HG03135 (cell line): ENCODE results near the gene CYTH3.
"Not testable (repeated sequence)": the region's sequence is repeated elsewhere in the genome, so short reads cannot be mapped to it uniquely, and the experiment has no call there.

ENCODE experiments used
- ATAC-seq: cut with Tn5 transposase; IDR thresholded peaks from one replicate; pipeline ENCODE4 v1.9.1; 2021; ENCODE audit warnings: mild to moderate bottlenecking, moderate library complexity; ENCODE audit not compliant: unreplicated experiment

CYTH3 gene, protein sequence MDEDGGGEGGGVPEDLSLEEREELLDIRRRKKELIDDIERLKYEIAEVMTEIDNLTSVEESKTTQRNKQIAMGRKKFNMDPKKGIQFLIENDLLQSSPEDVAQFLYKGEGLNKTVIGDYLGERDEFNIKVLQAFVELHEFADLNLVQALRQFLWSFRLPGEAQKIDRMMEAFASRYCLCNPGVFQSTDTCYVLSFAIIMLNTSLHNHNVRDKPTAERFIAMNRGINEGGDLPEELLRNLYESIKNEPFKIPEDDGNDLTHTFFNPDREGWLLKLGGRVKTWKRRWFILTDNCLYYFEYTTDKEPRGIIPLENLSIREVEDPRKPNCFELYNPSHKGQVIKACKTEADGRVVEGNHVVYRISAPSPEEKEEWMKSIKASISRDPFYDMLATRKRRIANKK

GRCh38 chr7:6272481-6273323 is at the start of gene CYTH3:
CYTH3 (minus strand) TSS chr7:6272624; CDS start chr7:6272507, 117 bp downstream.
- ATAC-seq, result peak; percentile 82

DNA sequence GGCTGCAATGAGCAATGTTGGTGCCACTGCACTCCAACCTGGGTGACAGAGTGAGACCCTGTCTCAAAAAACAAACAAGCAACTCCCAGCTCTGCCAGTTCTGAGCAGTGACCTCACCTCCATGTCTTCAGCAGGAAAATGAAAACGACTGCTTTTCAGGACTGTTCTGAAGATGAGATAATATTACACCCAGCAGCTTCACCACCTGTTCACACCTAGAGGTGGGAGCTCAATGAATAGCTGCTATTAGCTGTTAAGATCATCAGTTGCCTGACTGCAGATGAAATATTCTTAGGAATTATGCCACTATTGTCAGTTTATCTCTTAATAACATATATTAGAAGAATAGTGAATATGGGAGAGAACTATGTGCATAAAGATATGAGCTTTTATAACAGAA is 48.4 kb upstream of the CYTH3 start:
- ATAC-seq, result no peak

- no peak for ATAC-seq
Measured at GRCh38 chr7:6317797-6318438, 45.5 kb upstream of the CYTH3 start.

DNA sequence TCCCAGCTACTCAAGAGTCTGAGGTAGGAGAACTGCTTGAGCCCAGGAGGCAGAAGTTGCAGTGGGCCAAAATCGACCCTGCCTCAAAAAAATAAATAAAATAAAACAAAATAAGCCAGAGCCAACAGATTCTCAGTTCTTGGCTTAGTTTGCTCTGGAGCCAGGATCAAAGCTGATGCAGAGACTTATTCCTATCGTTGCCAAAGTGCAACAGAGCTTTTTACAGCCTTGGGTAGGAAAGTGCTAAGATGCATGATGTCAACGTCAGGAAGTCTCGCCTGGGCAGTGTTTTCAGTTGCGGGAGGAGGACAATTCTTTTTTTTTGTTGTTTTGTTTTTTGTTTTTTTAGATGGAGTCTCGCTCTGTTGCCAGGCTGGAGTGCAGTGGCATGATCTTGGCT is 43.8 kb upstream of the CYTH3 start:
- ATAC-seq, result no peak

- ATAC-seq, result no peak
Measured at GRCh38 chr7:6315746-6316145, 43.3 kb upstream of the CYTH3 start.

DNA sequence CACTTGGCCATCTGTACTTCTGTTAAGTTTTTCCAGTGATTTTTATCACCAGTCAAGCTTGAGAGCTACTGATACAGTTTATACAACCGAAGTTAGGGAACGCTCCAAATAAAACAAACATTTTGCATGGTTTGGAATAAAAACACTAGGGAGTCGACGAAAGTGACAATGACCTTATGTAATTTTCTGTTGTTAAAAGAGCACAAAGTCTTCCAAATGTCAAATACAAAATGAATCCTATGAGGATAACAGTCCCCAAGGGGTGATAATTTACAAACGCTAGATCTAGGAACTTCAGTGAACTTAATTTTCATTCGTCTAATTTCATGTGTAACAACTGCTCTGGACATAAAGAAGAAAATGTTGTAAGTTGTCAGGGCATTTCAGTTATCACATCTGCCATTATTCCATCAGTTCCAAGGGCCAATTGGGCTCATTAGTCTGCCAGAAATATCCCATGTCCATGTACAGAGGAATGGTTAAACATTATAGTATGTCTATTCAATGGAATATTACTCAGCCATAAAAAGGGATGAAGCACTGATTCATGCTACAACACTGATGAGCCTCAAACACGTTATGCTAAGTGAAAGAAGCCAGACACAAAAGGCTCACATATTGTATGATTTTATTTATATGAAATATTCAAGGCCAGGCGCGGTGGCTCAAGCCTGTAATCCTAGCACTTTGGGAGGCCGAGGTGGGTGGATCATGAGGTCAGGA is 38.0 kb upstream of the CYTH3 start:
- ATAC-seq, result no peak

DNA sequence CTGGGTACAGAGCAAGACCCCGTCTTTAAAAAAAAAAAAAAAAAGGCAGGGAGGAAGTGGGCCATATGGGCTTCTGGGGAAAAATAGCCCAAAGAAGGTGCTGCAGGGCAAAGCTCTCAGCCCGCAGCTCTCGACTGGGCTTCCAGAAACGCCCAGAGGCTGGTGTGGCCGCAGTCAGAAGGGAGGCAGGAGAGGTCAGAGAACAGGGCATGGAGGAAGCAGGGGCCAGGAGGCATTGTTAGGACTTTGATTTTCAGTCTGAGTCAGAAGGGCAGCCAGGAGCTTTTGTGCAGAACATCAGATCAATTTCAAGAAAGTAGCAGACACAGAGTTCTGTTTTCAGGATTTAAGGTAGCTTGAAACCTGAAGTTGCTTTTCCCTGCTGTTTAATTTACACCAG is 35.3 kb upstream of the CYTH3 start:
- no peak for ATAC-seq

- ATAC-seq, result no peak
Measured at GRCh38 chr7:6306471-6306870, 34.0 kb upstream of the CYTH3 start.

- ATAC-seq, result no peak
Measured at GRCh38 chr7:6305330-6305729, 32.9 kb upstream of the CYTH3 start.

GRCh38 chr7:6301446-6301845 is 29.0 kb upstream of the CYTH3 start:
- not testable (repeated sequence) for ATAC-seq

DNA sequence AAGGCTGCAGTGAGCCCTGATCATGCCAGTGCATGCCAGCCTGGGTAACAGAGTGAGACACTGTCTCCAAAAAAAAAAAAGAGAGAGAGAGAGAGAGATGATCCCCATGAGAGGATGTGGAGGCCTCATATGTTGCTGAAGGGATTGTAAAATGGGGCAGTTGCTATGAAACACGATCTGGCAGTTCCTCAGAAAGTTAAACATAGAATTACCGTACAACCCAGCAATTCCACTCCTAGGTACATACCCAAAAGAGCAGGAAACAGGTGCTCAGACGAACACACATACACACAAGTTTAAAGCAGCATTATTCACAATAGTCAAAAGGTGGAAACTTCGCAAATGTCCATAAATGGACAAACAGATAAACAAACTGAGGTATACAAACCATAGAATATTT is 27.4 kb upstream of the CYTH3 start:
- no peak for ATAC-seq

DNA sequence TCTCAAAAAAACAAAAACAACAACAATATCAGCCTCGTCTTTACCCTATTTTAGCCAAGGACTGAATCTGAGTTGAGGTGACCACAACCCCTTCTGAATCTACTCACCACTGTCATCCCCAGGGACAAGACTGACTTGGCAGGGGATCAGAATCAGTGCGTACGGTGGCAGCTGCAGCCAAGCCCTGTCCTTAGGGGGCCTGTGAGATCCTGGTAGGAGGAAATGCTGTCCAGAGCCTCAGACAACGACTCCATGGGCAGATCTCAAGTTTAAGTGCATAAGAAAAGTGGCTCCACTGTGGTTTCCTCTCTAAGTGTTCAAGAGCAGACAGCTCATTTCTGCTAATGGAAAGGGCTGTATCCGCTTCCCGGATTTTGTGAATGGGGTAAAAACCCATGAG is 22.4 kb upstream of the CYTH3 start:
- ATAC-seq, result no peak

GRCh38 chr7:6293202-6293601 is 20.8 kb upstream of the CYTH3 start:
- ATAC-seq, result no peak

GRCh38 chr7:6291941-6292340 is 19.5 kb upstream of the CYTH3 start:
- not testable (repeated sequence) for ATAC-seq

- no peak for ATAC-seq
Measured at GRCh38 chr7:6291531-6291930, 19.1 kb upstream of the CYTH3 start.

DNA sequence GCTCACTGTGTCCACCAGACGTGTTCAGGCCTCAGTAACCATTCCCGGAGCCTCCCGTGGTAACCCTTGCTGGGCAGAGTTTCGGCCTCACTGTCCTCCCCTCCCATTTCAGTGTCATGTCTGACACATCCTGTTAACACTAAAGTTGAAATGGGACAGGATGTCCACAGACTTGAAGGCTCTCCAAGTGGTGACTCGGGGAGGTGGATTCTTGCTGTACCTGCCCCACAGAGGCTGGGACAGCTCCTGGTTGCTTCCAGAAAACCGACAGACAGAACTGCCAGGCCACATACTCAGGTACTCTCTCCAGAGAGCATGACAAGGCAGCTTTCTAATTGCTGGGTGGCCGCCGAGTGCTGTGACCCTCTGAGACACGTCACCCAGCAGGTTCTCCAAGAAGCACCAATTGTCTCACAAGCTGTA is 17.9 kb upstream of the CYTH3 start:
- ATAC-seq, result no peak

DNA sequence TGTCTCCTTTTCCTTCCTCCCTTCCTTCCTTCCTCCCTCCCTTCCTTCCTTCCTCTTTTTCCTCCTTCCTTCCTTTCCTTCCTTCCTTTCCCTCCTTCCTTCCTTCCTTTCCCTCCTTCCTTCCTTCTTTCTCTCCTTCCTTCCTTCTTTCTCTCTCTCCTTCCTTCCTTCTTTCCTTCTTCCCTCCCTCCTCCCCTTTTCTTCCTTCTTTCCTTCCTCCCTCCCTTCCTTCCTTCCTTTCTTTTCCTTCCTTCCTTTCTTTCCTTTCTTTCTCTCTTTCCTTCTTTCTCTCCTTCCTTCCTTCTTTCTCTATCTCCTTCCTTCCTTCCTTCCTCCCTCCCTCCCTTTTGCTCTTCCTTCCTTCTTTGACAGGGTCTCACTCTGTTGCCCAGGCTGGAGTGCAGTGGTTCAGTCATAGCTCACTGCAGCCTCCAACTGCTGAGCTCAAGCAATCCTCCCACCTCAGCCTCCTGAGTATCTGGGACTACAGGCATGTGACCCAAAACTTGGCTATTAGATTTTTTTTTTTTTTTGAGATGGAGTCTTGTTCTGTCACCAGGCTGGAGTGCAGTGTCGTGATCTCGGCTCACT is 15.9 kb upstream of the CYTH3 start:
- no peak for ATAC-seq

- ATAC-seq, result no peak
Measured at GRCh38 chr7:6286486-6286885, 14.1 kb upstream of the CYTH3 start.

DNA sequence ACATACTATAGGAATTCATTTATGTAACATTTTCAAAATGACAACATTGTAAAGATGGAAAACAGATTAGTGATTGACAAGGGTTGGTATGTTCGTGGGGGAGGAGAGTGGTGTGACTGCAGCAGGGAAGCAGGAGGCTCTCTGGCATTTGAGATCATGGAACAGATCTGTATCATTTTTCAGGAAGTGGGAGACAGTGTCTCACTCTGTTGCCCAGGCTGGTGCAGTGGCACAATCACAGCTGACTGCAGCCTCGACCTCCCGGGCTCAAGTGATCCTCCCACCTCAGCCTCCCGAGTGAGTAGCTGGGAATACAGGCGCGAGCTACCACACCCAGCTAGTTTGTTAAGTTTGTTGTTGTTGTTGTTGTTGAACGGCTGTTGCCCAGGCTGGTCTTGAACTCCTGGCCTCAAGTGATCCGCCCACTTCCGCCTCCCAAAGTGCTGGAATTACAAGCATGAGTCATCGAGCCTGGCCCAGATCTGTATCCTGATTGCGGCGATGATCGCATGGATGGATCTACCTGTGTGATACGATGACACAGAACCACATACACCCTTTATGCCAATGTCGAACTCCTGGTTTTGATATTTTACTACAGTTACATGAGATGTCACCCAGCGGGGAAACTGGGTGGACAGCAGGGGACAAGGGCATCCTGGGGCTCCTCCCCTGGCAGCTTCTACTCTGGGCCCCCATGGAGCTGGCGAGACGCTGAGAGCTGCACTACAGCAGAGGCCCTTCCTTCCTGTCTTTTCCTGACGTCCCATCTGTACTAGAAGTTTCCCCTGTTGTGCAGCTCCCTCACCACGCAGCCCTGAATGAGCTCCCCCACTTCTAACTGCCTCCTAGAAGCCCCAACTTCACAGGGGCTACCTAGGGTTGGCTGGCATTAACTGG is 12.3 kb upstream of the CYTH3 start:
- no peak for ATAC-seq

- no peak for ATAC-seq
Measured at GRCh38 chr7:6284055-6284400, 11.6 kb upstream of the CYTH3 start.
